Stomach (tissue), 9 donors: ENCODE measurements around the gene BEST1. TPM values are rescaled to one million over a fixed set of nuclear protein-coding genes. Genes with fewer than 3 reads are reported as not detected.

Experiments used
- DNase-seq, 2 donors: peaks; one replicate each; pipeline versions ENCODE4 v3.0.0 to v3.0.0-alpha.2; 2013 to 2019
- H3K27ac ChIP-seq, 5 donors: fragments of 200-600 bp in 4 of 5; sonication (generic) in 4 of 5; one replicate each; pipeline ENCODE4 v1.5.1; 2013 to 2019; ENCODE audit warnings: mild to moderate bottlenecking in 1 of 5, moderate library complexity in 1 of 5
- H3K27me3 ChIP-seq, 3 donors: fragments of 200-600 bp; sonication (generic); one replicate each; pipeline ENCODE4 v1.5.1; 2017 to 2019; ENCODE audit warnings: mixed run types in 1 of 3
- H3K36me3 ChIP-seq, 4 donors: fragments of 200-600 bp; sonication (generic); 1 replicate in 3 of 4; 2 replicates in 1 of 4; pipeline ENCODE4 v1.5.1; 2016 to 2019
- H3K4me1 ChIP-seq, 4 donors: fragments of 200-600 bp; sonication (generic); one replicate each; pipeline ENCODE4 v1.5.1; 2016 to 2019
- H3K4me3 ChIP-seq, 4 donors: fragments of 200-600 bp; sonication (generic) in 3 of 4; one replicate each; pipeline ENCODE4 v1.5.1; 2016 to 2019; ENCODE audit warnings: mild to moderate bottlenecking in 1 of 4
- H3K9me3 ChIP-seq, 4 donors: fragments of 200-600 bp; sonication (generic); one replicate each; pipeline ENCODE4 v1.5.1; 2016 to 2019
- EP300 ChIP-seq: sonication (generic); formaldehyde crosslinking; IDR thresholded peaks from one replicate; pipeline ENCODE4 v1.6.1; 2017; ENCODE audit warnings: antibody characterized with exemption
- POLR2A ChIP-seq, 4 donors: fragments of 450-650 bp; IDR thresholded peaks; one replicate each; pipeline ENCODE4 v1.6.1; 2016; ENCODE audit warnings: antibody characterized with exemption in 4 of 4, control low read depth in 2 of 4, mild to moderate bottlenecking in 1 of 4, moderate library complexity in 1 of 4
- POLR2AphosphoS5 ChIP-seq, 3 donors: sonication (generic); formaldehyde crosslinking; IDR thresholded peaks; one replicate each; pipeline ENCODE4 v1.6.1; 2016; ENCODE audit warnings: antibody characterized with exemption in 3 of 3
- WGBS, 5 donors: extraction: QIAGEN DNeasy Blood & Tissue Kit in 3 of 5; methylation state at CpG; one replicate each; pipeline versions ENCODE4 v1.1.5 to v1.1.7; 2013 to 2018; 5-methylcytosine and 5-hydroxymethylcytosine counted together
- intact Hi-C: fragments of 100-400 bp; cut with DNase I; formaldehyde crosslinking; loops from one replicate; pipeline ENCODE4 v1.15.1; 2023; ENCODE audit warnings: low total_unique reads
- polyA plus RNA-seq, 3 donors: library from polyadenylated mRNA; stranded (reverse); fragments of 200-250 nt; gene quantifications; one replicate each; pipeline ENCODE4 v1.2.3, GENCODE V29; 2013
- total RNA-seq, 5 donors: library from RNA; depleted of rRNA; stranded (reverse); fragments of >200 nt; gene quantifications; one replicate each; pipeline versions ENCODE4 v1.1.0 to v1.2.3, GENCODE V29; 2014 to 2016
- TF ChIP-seq, protein P1 (sequence below), 7 experiments: fragments of 450-650 bp in 4 of 7; fragments of 200-600 bp in 3 of 7; sonication (generic) in 3 of 7; IDR thresholded peaks; one replicate each; pipeline ENCODE4 v1.5.1; 2016 to 2019; ENCODE audit warnings: antibody characterized with exemption in 7 of 7, control low read depth in 2 of 7, mild to moderate bottlenecking in 1 of 7
- donor health status: healthy with polysubstance abuse.
- donor health status: Bipolar disorder and iron deficiency.
- donor health status: healthy.

The BEST1 gene
- total and polyA plus RNA-seq, 8 donors: 1.2 to 27.4 (median 3.7) TPM; not detected in 1

GRCh38 chr11:61925736-61926135 lies 24.4 kb upstream of the BEST1 start:
- H3K36me3 ChIP-seq: no peaks in the 10 kb centered on the region
- 81 to 94% (median 88%) methylated on average over 2 of the region's 2 CpGs for WGBS, 5 donors
- H3K4me1 ChIP-seq: peaks cover 15 to 32% (median 21%) of the 10 kb centered on the region in 4 donors
- peaks cover 0 to 8% (median 0%) of the 10 kb centered on the region in 3 donors for H3K27me3 ChIP-seq
- TF ChIP-seq, protein P1, sequence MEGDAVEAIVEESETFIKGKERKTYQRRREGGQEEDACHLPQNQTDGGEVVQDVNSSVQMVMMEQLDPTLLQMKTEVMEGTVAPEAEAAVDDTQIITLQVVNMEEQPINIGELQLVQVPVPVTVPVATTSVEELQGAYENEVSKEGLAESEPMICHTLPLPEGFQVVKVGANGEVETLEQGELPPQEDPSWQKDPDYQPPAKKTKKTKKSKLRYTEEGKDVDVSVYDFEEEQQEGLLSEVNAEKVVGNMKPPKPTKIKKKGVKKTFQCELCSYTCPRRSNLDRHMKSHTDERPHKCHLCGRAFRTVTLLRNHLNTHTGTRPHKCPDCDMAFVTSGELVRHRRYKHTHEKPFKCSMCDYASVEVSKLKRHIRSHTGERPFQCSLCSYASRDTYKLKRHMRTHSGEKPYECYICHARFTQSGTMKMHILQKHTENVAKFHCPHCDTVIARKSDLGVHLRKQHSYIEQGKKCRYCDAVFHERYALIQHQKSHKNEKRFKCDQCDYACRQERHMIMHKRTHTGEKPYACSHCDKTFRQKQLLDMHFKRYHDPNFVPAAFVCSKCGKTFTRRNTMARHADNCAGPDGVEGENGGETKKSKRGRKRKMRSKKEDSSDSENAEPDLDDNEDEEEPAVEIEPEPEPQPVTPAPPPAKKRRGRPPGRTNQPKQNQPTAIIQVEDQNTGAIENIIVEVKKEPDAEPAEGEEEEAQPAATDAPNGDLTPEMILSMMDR (IDR thresholded peaks at IDR 0.05): no peak
- TF ChIP-seq EP300 (no peak), POLR2AphosphoS5 (IDR thresholded peaks at IDR 0.05) (no peak), POLR2A (IDR thresholded peaks at IDR 0.05) (no peak)
- H3K27ac ChIP-seq: no peak overlapping the region
- H3K9me3 ChIP-seq: no peaks in the 10 kb centered on the region
- intact Hi-C loops: no loop called here
- no peak for DNase-seq
- no peak overlapping the region for H3K4me3 ChIP-seq

DNA sequence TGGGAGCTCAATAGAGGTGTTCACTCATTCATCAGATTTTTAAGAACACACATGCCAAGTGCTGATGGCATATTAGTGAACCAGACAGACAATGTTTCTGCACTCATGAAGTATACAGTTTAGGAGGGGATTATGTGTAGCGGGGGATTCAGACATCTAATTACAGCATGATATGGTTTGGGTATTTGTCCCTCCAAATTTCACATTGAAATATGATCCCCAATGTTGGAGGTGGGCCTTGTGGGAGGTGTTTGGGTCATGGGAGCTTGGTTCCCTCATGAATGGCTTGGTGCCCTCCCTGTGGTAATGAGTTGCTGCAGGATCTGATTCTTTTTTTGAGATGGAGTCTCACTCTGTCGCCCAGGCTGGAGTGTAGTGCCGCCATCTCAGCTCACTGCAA lies 23.9 kb upstream of the BEST1 start:
- no peaks in the 10 kb centered on the region for H3K9me3 ChIP-seq
- no peaks in the 10 kb centered on the region for H3K36me3 ChIP-seq
- 92 to 97% (median 96%) methylated on average over 3 of the region's 3 CpGs for WGBS, 5 donors
- peaks cover 15 to 31% (median 21%) of the 10 kb centered on the region in 4 donors for H3K4me1 ChIP-seq
- no peak overlapping the region for H3K4me3 ChIP-seq
- peaks cover 0 to 4% (median 0%) of the 10 kb centered on the region in 3 donors for H3K27me3 ChIP-seq
- H3K27ac ChIP-seq: no peak overlapping the region
- intact Hi-C loops: no loop called here
- no peak for DNase-seq
- TF ChIP-seq POLR2A (IDR thresholded peaks at IDR 0.05) (no peak), EP300 (no peak), POLR2AphosphoS5 (IDR thresholded peaks at IDR 0.05) (no peak)
- TF ChIP-seq, protein P1 (IDR thresholded peaks at IDR 0.05): no peak

DNA sequence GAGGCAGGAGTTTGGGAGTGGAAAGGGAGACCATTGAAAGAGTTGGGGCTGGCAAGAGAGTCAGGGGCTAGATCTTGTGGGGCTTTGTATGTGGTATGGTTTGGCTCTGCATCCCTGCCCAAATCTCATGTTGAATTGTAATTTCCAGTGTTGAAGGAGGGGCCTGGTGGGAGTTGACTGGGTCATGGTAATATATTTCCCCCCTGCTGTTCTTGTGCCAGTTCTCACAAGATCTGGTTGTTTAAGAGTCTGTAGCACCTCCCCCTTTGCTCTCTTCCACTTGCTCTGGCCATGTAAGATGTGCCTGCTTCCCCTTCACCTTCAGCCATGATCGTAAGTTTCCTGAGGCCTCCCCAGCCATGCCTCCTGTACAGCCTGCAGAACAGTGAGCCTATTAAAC lies 22.6 kb upstream of the BEST1 start:
- no peaks in the 10 kb centered on the region for H3K9me3 ChIP-seq
- no peak overlapping the region for H3K4me3 ChIP-seq
- H3K36me3 ChIP-seq: no peaks in the 10 kb centered on the region
- DNase-seq: no peak
- H3K27ac ChIP-seq: no peak overlapping the region
- peaks cover 15 to 19% (median 17%) of the 10 kb centered on the region in 4 donors for H3K4me1 ChIP-seq
- 96 to 100% (median 100%) methylated on average over 1 of the region's 1 CpG for WGBS, 5 donors
- intact Hi-C loops: no loop called here
- no peaks in the 10 kb centered on the region for H3K27me3 ChIP-seq
- TF ChIP-seq, protein P1 (IDR thresholded peaks at IDR 0.05): no peak
- TF ChIP-seq EP300 (no peak), POLR2A (IDR thresholded peaks at IDR 0.05) (no peak), POLR2AphosphoS5 (IDR thresholded peaks at IDR 0.05) (no peak)

GRCh38 chr11:61928606-61929005 lies 21.5 kb upstream of the BEST1 start:
- TF ChIP-seq POLR2AphosphoS5 (IDR thresholded peaks at IDR 0.05): no peak
- no peak for TF ChIP-seq POLR2A (IDR thresholded peaks at IDR 0.05)
- no peak for TF ChIP-seq EP300
- TF ChIP-seq, protein P1 (IDR thresholded peaks at IDR 0.05): no peak
- DNase-seq: no peak
- no peaks in the 10 kb centered on the region for H3K27me3 ChIP-seq
- intact Hi-C loops: no loop called here
- no peak overlapping the region for H3K27ac ChIP-seq
- H3K36me3 ChIP-seq: no peaks in the 10 kb centered on the region
- H3K9me3 ChIP-seq: no peaks in the 10 kb centered on the region
- peaks cover 5 to 8% (median 6%) of the 10 kb centered on the region in 4 donors for H3K4me1 ChIP-seq
- no peak overlapping the region for H3K4me3 ChIP-seq
